GM12874 (cell line): ENCODE data around the gene EMP2.

ENCODE experiments used
- CTCF ChIP-seq: IDR thresholded peaks from 2 replicates; pipeline ENCODE4 v1.5.1; 2011; ENCODE audit warnings: low read depth, mild to moderate bottlenecking, control low read depth, low read length, moderate library complexity; ENCODE audit not compliant: insufficient read depth

EMP2 gene

DNA sequence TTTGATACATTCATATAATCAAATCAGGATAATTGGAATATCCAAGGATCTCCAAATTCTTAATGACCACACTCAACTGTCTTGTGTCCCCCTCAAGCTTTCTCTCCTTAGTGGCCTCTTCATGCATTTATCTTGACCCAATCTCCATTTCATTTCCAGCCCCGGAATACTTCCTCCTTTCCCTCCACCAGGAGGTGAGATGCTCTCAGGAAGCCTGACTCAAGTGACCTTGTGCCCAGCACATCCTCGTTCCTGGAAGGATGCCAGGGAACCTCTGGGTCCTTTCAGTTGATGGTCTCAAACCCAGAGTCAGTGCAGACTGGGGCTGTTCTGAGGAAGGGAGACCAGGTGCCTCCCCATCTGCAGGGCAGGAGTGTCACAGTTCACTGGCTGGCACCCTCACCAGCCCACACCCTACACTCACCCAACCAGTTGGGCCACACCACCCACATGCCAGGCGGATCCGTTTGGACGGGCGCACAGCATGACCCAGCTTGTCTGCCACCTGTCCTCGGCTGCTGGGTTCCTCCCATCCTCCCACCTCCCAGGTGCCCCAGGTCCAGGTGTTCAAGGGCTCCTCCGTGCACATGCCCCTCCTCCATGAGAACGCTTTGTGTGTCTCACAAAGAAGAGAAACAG lies 14.0 kb upstream of the EMP2 start:
- no peak for TF ChIP-seq CTCF

- TF ChIP-seq CTCF: no peak
Observed at GRCh38 chr16:10592611-10593010, 12.2 kb upstream of the EMP2 start.

DNA sequence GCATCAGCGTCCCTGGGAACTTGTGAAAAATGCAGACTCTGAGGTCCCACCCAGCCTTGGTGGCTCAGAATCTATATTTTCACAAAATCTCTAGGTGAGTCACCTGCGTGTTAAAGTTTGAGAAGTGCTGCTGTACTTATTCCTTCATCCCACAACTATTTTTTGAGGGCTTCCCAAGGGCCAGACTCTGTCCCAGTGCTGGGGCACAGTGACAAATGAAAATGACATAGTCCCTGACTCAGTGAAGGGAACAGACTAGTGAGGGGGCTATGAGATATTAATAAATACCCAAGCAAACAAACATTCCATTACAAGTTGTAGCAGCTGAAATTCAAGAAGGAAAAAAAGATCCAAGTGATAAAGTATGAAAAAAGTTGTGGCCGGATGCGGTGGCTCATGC lies 9.9 kb upstream of the EMP2 start:
- no peak for TF ChIP-seq CTCF

GRCh38 chr16:10589109-10589508 lies 8.7 kb upstream of the EMP2 start:
- TF ChIP-seq CTCF: no peak

GRCh38 chr16:10587622-10588021 lies 7.2 kb upstream of the EMP2 start:
- no peak for TF ChIP-seq CTCF

DNA sequence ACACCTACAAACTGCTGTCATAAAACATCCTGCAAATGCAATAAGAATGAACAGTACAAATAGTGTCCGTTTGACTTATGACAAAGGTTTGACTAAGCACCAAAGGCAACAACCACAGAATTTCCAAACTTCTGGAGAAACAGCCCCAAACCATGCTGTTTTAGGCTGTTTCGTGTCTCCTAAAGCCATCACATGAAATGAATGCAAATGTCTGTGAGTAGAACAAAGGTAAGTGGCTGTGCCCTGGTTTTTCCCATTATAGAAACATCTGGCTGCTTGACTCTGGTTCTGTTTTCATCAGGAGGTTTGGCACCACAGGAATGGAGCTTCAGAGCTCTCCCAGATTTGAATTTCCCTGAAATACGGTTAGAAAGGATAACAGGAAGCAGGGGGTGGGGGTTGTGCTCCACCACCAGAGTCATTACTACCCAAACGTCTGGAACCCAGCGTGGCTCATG lies 4.6 kb upstream of the EMP2 start:
- TF ChIP-seq CTCF: no peak

GRCh38 chr16:10583269-10583668 lies 2.9 kb upstream of the EMP2 start:
- TF ChIP-seq CTCF: no peak
